Nephron progenitor cell (in vitro differentiated cells): ENCODE measurements around the gene MPHOSPH9.
"Not testable (repeated sequence)": the region's sequence is repeated elsewhere in the genome, so short reads cannot be mapped to it uniquely, and the experiment has no call there.

Source experiments
- DNase-seq: peaks from one replicate; pipeline ENCODE4 v3.0.0; 2021
- H3K27ac Mint-ChIP-seq: 2 replicates; pipeline ENCODE4 v1.8.0; 2021; ENCODE audit warnings: mild to moderate bottlenecking, moderate library complexity, mixed read lengths
- H3K27me3 Mint-ChIP-seq: 2 replicates; pipeline ENCODE4 v1.8.0; 2021; ENCODE audit warnings: mild to moderate bottlenecking, low read depth, mixed read lengths; ENCODE audit not compliant: poor library complexity
- H3K36me3 Mint-ChIP-seq: 2 replicates; pipeline ENCODE4 v1.8.0; 2021; ENCODE audit warnings: low read depth, mixed read lengths
- H3K4me1 Mint-ChIP-seq: 2 replicates; pipeline ENCODE4 v1.8.0; 2021; ENCODE audit warnings: mixed read lengths
- H3K4me3 Mint-ChIP-seq: 2 replicates; pipeline ENCODE4 v1.8.0; 2021; ENCODE audit warnings: mild to moderate bottlenecking, moderate library complexity, mixed read lengths
- H3K9me3 Mint-ChIP-seq: 2 replicates; pipeline ENCODE4 v1.8.0; 2021; ENCODE audit warnings: mild to moderate bottlenecking, moderate library complexity, mixed read lengths
- TF ChIP-seq, protein P1 (sequence below): fragments of 200-600 bp; sonication (generic); IDR thresholded peaks from 2 replicates; pipeline ENCODE4 v1.5.0; 2021; ENCODE audit warnings: antibody characterized with exemption

MPHOSPH9 gene

DNA sequence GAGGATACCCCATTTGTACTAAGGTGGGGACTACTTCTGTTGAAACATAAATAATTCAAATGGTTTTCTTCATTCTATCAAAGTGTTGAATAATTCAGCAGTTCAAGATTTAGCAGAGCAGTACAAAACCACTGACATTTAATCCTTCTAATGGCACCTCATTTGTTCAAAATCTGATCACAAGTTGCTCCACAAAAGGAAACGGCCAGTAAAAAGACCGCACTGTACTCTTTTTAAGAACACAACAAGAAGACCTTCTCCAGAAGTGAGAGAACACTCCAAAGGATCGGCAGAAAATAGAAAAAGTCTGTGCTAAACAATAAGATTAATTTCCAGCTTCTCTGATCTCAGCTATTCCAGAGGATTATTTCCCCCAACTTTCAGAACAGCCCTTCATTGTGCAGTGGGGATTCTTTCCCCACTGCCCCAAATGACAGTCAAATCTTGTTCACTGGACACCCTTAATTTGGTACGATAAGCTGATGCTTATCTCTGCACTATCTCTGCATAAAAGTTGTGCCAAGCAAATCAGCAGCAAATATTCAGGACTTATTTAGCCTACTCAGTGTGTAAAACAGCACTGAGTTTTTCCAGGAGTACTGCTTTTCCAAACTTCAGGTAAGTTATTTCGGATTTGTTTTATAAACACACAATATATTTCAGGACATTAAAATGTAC lies 5.2 kb downstream of the MPHOSPH9 start:
- H3K9me3 Mint-ChIP-seq, result no peaks in the 10 kb centered on the region
- H3K4me3 Mint-ChIP-seq, result no peak overlapping the region
- peaks cover 33% of the 10 kb centered on the region for H3K36me3 Mint-ChIP-seq
- H3K27me3 Mint-ChIP-seq, result no peaks in the 10 kb centered on the region
- no peak overlapping the region for H3K27ac Mint-ChIP-seq
- peaks cover 33% of the 10 kb centered on the region for H3K4me1 Mint-ChIP-seq
- DNase-seq, result no peak
- TF ChIP-seq, protein P1, sequence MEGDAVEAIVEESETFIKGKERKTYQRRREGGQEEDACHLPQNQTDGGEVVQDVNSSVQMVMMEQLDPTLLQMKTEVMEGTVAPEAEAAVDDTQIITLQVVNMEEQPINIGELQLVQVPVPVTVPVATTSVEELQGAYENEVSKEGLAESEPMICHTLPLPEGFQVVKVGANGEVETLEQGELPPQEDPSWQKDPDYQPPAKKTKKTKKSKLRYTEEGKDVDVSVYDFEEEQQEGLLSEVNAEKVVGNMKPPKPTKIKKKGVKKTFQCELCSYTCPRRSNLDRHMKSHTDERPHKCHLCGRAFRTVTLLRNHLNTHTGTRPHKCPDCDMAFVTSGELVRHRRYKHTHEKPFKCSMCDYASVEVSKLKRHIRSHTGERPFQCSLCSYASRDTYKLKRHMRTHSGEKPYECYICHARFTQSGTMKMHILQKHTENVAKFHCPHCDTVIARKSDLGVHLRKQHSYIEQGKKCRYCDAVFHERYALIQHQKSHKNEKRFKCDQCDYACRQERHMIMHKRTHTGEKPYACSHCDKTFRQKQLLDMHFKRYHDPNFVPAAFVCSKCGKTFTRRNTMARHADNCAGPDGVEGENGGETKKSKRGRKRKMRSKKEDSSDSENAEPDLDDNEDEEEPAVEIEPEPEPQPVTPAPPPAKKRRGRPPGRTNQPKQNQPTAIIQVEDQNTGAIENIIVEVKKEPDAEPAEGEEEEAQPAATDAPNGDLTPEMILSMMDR, result no peak

- Mint-ChIP-seq H3K36me3 (peaks cover 45% of the 10 kb centered on the region), H3K27me3 (no peaks in the 10 kb centered on the region), H3K9me3 (no peaks in the 10 kb centered on the region), H3K4me3 (no peak overlapping the region), H3K27ac (no peak overlapping the region), H3K4me1 (peaks cover 17% of the 10 kb centered on the region)
- no peak for DNase-seq
- TF ChIP-seq, protein P1, result no peak
Measured at GRCh38 chr12:123225443-123225842, 7.5 kb downstream of the MPHOSPH9 start.

DNA sequence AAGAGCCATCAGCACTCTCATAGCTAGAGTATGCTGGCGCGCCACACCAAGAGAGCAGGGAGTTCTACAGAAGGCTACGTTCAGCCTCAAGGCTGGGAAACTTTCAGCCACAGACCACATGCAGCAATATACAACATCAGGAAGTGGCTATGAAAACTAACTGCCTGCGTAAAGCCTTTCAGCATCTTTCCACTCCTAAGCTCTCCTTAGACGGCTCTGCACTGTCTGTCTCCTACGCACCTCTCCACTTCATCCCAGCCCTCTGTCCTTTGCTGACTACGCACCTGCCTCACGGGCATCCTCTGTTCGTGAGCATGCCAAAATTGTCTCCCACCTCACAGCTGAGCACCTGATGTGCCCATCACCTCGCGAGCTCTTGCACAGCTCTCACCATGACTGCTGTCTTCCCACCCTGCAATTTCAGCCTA lies 9.7 kb downstream of the MPHOSPH9 start:
- Mint-ChIP-seq H3K27me3 (no peaks in the 10 kb centered on the region), H3K36me3 (peaks cover 56% of the 10 kb centered on the region), H3K4me1 (no peaks in the 10 kb centered on the region), H3K27ac (no peak overlapping the region), H3K4me3 (no peak overlapping the region), H3K9me3 (no peaks in the 10 kb centered on the region)
- TF ChIP-seq, protein P1, result no peak
- DNase-seq, result no peak

DNA sequence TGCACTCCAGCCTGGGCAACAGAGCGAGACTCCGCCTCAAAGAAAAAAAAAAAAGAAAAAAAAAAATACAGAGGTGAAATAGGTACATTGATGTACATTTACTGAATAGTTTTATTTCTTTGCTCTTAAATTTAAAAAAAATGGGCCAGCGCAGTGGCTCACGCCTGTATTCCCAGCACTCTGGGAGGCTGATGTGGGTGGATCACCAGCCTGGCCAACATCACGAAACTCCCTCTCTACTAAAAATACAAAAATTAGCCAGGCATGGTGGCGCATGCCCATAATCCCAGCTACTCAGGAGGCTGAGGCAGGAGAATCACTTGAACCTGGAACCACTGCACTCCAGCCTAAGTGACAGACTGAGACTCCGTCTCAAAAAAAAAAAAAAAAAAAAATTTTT lies 25.1 kb downstream of the MPHOSPH9 start:
- not testable (repeated sequence) for H3K4me3 Mint-ChIP-seq, H3K9me3 Mint-ChIP-seq, H3K27me3 Mint-ChIP-seq, H3K4me1 Mint-ChIP-seq, DNase-seq, H3K27ac Mint-ChIP-seq
- H3K36me3 Mint-ChIP-seq, result peaks cover 57% of the 10 kb centered on the region

DNA sequence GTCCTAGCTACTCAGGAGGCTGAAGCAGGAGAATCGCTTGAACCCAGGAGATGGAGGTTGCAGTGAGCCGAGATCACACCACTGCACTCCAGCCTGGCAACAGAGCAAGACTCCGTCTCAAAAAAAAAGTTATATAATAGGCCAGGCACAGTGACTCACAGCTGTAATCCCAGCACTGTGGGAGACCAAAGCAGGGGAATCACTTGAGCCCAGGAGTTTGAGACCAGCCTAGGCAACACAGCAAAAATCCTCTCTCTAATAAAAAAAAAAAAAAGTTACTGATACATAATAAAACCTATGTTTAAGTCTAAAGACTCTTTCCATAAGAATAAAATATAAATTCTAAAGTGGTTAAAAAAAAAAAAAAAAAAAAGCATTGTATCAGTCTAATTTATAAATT lies 26.1 kb downstream of the MPHOSPH9 start:
- not testable (repeated sequence) for H3K4me1 Mint-ChIP-seq, H3K27ac Mint-ChIP-seq, H3K27me3 Mint-ChIP-seq, H3K9me3 Mint-ChIP-seq, DNase-seq, H3K4me3 Mint-ChIP-seq
- peaks cover 61% of the 10 kb centered on the region for H3K36me3 Mint-ChIP-seq

DNA sequence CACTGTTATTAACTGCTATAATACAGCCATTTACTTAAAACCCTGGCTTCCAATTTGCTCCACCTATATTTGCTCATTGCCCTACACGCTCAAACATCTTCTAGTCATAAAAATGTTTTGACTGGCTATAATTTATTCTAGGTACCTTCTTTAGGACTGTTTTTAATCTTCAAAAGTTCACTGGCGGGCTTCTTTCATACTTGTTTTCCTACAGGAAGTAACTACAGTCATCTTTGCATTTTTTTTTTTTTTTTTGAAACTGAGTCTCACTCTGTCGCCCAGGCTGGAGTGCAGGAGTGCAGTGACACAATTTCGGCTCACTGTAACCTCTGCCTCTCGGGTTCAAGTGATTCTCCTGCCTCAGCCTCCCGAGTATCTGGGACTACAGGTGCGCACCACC lies 32.5 kb downstream of the MPHOSPH9 start:
- H3K4me3 Mint-ChIP-seq, result no peak overlapping the region

DNA sequence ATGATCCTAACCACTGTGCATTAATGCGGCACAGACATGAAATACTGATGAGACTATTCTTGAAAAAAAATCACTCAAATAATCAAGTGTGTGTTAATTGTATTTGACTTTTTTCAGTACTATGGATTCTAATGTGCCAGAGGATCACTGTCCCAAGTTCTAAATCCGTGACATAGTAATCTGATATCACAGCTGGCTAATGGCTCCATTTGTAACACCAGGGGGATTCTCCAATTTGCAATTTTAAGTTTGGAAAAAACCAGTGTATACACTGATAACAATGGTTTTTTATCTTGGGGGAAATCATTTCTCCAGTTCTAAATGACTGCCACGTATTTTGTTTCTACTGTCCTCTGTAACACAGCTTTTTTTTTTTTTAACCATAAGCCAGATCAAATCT lies 33.0 kb downstream of the MPHOSPH9 start:
- Mint-ChIP-seq H3K27me3 (no peaks in the 10 kb centered on the region), H3K4me1 (no peaks in the 10 kb centered on the region), H3K4me3 (no peak overlapping the region), H3K9me3 (no peaks in the 10 kb centered on the region), H3K27ac (no peak overlapping the region), H3K36me3 (peaks cover 64% of the 10 kb centered on the region)
- TF ChIP-seq, protein P1, result no peak
- DNase-seq, result no peak

More for the DNA sequence above, 32.5 kb downstream of the MPHOSPH9 start:
- no peak overlapping the region for H3K27ac Mint-ChIP-seq
- no peak for DNase-seq
- no peaks in the 10 kb centered on the region for H3K9me3 Mint-ChIP-seq
- no peaks in the 10 kb centered on the region for H3K27me3 Mint-ChIP-seq
- peaks cover 69% of the 10 kb centered on the region for H3K36me3 Mint-ChIP-seq
- TF ChIP-seq, protein P1, result no peak
- H3K4me1 Mint-ChIP-seq, result no peaks in the 10 kb centered on the region
